SH-SY5Y (cell line): ENCODE measurements around the gene UBXN7.

ENCODE experiments used
- GATA2 ChIP-seq: IDR thresholded peaks from 2 replicates; pipeline ENCODE4 v1.6.1; 2011; ENCODE audit warnings: mild to moderate bottlenecking, low read depth, low read length
- GATA3 ChIP-seq: IDR thresholded peaks from 2 replicates; pipeline ENCODE4 v1.6.1; 2011; ENCODE audit warnings: low read depth, mild to moderate bottlenecking, low read length, moderate library complexity

GRCh38 chr3:196323016-196323415 lies 109.2 kb downstream of the UBXN7 start:
- TF ChIP-seq GATA2 = no peak
- no peak for TF ChIP-seq GATA3
